OCI-LY1 (cell line): ENCODE data around the gene CHST5.

Experiments used
- CTCF ChIP-seq: fragments of 200-600 bp; sonication (generic), shearing (Covaris generic); IDR thresholded peaks from 2 replicates; pipeline ENCODE4 v1.5.1; 2017; ENCODE audit warnings: mild to moderate bottlenecking, antibody characterized with exemption, low read length, moderate library complexity, mixed read lengths
- EZH2 ChIP-seq: fragments of 200-600 bp; sonication (generic), shearing (Covaris generic); IDR thresholded peaks from 2 replicates; pipeline ENCODE4 v1.8.0; 2017; ENCODE audit warnings: borderline replicate concordance, mixed run types, mild to moderate bottlenecking, antibody characterized with exemption, low read length, moderate library complexity, mixed read lengths

DNA sequence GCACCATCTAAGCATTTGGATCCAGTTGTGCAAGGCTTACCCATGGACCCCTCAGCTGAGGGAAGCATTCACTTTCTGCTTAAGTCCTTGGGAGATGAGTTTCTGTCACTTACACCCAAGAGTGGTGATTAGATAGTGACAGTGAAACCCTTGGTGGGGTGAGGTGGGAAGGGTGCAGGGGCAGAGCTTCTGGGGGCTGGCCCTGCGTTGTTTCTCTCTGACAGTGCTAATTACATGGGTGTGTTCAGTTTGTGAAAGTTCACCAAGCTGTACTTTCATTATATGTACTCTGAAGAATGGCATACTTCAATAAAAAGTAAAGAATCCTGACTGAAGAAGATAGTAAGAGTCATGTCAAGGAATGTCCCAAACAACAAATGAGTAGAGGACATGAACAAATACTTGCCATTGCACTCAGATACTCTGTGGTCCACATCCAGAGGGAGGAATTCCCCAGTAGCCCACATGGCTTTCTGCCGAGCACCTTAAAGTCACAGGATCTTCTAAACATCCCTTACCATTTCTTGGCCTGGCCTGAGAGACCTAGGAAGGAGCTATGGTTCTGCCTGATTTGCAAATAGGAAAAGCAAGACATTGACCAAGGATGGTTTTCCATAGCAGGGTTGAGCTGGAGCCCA, 49.1 kb downstream of the CHST5 start:
- TF ChIP-seq CTCF (no peak), EZH2 (no peak)
